ENCODE data around the gene ILF2.

The ILF2 gene

DNA sequence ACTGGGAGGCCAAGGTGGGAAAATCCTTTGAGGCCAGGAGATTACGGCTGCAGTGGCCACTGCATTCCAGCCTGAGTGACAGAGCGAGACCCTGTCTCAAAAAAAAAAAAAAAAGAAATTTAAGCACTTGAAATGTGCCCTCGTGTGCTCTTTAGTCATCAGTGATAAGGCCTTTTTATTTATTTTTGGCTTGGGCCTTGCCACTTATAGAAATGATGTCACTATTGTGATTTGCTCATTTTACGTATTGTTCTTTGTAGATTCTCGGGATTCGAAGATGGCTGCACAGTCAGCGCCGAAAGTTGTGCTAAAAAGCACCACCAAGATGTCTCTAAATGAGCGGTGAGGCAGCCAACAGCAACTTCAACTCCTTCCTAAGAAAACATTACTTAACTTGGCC lies 34.5 kb downstream of the ILF2 start:
- TF ChIP-seq CTCF (conservative IDR thresholded peaks at IDR 0.05), result no peak
- H3K27ac ChIP-seq, result no peak overlapping the region; the same call in 1 of the 2 replicates

DNA sequence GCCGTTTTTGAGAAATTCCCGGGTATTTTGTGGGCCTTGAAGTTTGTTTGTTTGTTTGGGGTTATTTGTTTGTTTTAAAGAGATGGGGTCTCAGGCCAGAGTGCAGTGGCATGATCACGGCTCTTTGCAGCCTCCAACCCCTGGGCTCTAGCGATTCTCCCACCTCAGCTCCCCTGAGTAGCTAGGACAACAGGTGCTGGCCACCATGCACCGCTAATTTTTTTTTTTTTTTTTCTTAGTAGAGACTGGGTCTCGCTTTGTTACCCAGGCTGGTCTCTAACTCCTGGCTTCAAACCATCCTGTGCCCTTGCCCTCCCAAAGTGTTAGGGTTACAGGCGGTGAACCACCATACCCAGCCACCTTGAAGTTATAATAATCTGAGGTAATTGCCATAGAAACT lies 34.9 kb downstream of the ILF2 start:
- H3K27ac ChIP-seq, result peak overlapping the region; percentile 100; the same call in 1 of the 2 replicates
- TF ChIP-seq CTCF (conservative IDR thresholded peaks at IDR 0.05), result no peak

DNA sequence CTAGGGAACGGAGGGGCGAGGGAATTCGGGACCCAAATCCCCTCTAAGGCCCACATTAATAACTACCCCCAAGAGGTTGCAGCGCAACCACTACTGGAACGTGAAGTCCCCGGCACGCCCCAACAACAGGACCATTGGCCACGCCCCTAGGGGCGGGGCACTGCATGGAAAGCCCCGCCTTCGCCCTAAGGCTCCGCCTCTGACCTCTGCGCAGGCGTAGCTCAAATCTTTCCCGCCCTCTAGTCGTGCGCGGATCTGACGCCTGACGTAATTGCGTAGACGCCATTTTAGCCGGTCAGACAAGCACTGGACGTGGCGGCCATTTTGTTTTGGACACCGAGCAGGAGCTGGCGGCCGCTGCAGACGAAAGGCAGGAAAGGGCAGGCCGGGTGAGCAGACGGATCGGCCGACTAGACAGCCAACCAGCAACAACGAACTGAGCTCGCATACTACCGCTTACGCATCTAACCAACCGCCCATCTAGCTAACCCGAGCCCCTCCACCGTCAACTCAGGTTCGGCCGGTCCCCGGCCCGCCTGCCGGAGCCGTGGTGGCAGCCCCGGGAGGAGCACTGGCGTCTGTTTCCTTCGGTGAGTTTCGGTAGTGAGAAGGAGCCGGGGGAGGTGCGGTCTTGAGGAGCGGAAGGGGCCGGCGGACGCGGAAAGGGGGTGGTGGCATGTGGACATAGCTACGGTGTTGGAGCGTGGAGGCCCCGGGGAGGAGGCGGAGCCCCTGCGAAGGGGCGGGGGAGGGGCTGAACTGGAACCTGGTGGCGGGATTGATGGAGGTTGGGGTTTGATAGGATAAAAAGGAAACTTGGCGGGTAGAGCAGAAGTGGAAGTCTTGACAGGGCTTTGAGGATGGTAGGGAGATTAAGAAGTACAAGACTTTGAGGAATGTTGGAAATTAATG lies 36.8 kb downstream of the ILF2 start, which contains the start of gene CHTOP:
CHTOP (plus strand) TSS at position 313 of the 912 bp plus-strand sequence. CDS start 2,523 bp downstream, outside the sequence.
- H3K27ac ChIP-seq, result peak within 1 kb of the TSS; percentile 100
- no peak for TF ChIP-seq CTCF (conservative IDR thresholded peaks at IDR 0.05)

DNA sequence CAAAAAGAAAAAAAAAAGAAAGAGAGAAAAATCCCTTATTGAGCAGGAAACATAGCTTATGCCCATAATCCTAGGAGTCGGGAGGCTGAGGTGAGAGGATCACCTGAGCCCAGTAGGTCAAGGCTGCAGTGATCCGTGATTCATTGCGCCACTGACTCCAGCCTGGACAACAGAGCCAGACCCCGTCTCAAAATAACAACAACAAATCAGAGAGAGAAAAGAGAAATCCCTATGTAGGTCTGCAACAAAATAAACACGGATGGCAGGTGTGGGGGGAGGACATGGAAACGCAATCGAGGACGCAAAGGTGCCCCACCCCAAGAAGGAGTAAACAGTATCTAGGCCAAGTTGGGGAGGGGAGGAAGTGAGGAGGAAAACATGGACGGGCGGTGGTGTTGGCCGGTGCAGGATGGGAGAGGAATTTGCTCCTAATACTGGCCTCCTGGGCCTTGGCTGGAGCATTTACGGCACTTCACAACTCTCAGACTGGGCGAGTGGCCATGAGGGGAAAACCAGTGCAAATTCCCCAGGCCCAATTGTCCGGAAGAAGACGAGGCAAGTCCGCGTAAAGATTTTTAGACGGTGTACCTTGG lies 37.5 kb downstream of the ILF2 start:
- no peak for TF ChIP-seq CTCF (conservative IDR thresholded peaks at IDR 0.05)
- peak overlapping the region; percentile 100 for H3K27ac ChIP-seq

DNA sequence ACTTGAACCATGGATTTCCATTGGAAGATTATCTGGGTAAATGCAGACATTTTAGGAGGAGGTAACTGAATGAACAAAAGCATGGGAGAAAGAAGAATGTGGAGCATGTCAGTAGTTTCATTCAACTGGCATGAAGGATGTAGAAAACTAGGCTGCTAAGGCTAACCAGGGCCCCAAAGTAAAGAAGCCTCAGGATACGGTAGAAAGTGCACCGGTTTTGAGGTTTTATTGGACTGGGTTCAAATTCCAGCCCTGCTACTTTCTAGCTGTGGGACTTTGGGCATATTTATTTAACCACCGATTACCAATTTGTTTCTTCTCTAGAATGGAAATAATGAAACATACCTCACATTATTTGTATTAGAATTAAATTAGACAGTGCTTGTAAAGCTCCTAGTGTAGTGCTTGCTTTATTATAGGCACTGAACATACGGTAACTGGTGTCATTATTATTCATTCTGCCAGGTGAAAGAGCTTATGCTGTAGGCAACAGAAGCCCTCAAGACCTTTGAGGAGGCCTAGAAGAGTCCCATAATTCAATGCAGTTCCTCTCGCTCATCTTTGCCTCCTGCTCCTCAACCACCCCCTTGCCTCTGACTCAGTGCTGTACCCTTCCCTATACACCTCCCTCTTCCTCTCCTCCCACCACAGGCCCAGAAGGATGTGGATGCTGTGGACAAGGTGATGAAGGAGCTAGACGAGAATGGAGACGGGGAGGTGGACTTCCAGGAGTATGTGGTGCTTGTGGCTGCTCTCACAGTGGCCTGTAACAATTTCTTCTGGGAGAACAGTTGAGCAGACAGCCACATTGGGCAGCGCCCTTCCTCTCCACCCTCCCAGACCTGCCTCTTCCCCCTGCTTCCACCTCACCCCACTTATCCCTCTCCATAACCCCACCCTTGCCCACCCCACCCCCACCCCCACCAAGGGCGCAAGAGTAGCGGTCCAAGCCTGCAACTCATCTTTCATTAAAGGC lies 39.5 kb downstream of the ILF2 start:
- no peak for TF ChIP-seq CTCF (conservative IDR thresholded peaks at IDR 0.05)
- H3K27ac ChIP-seq, result no peak overlapping the region

- no peak overlapping the region for H3K27ac ChIP-seq
- no peak for TF ChIP-seq CTCF (conservative IDR thresholded peaks at IDR 0.05)
These were observed 40.4 kb downstream of the ILF2 start for GRCh38 chr1:153630384-153630783.
